HepG2 (cell line): ENCODE data around the gene SLC5A6. TPM values are rescaled to one million over a fixed set of nuclear protein-coding genes. Genes with fewer than 3 reads are reported as not detected.
A peak's percentile ranks its signal among the peaks of the same experiment; 100 is the strongest.

Source experiments
- ATAC-seq: fragments of 200-7000 bp; cut with Tn5 transposase; 3 replicates; pipeline ENCODE4 v1.9.1; 2020; ENCODE audit warnings: mild to moderate bottlenecking, moderate library complexity
- BruUV-seq: library from RNA; stranded (reverse); fragments of 400-500 nt; replicated peaks from 2 replicates; lab custom pipeline; 2021; lab: Mats Ljungman, UMichigan
- CTCF ChIA-PET: fragments of 300-600 bp; formaldehyde crosslinking; extraction: SDS; loops from one replicate; lab custom pipeline; 2021; ENCODE audit warnings: low total read pairs, inconsistent platforms, low intra/inter-chr PET ratio; lab: Yijun Ruan, JAX
- POLR2A ChIA-PET: fragments of 350-600 bp; sonication (Branson Sonifier 250); formaldehyde crosslinking; loops from one replicate; lab custom pipeline; 2020; ENCODE audit warnings: antibody characterized with exemption, inconsistent platforms; lab: Yijun Ruan, JAX
- DNase-seq: peaks from one replicate; pipeline ENCODE4 v3.0.0-alpha.2; 2015; ENCODE audit warnings: low spot score
- FAIRE-seq: peaks from 3 replicates; lab custom pipeline; 2011; peaks lifted over from hg19 to GRCh38; lab: Jason Lieb, UNC
- H2AFZ ChIP-seq: one replicate; pipeline ENCODE4 v1.6.1; 2011; ENCODE audit warnings: low read length, inconsistent platforms
- H3K27ac ChIP-seq: fragments of 300-600 bp; 3 replicates; pipeline ENCODE4 v1.8.0; 2011; ENCODE audit warnings: mixed run types, mild to moderate bottlenecking, mixed read lengths, low read length, inconsistent platforms; ENCODE audit not compliant: insufficient read depth; ENCODE audit errors: extremely low read length
- H3K27me3 ChIP-seq, 2 experiments: fragments of 200-600 bp in 1 of 2; 2 replicates in 1 of 2; 3 replicates in 1 of 2; pipeline versions ENCODE4 v1.6.0 to v1.8.0; 2011; ENCODE audit warnings: low read length in 2 of 2, mild to moderate bottlenecking in 2 of 2, moderate library complexity in 2 of 2, inconsistent platforms in 1 of 2; ENCODE audit not compliant: insufficient read depth in 2 of 2, control insufficient read depth in 1 of 2
- H3K36me3 ChIP-seq, 2 experiments: fragments of 200-600 bp in 1 of 2; replicated peaks in 1 of 2; 2 replicates in 1 of 2; 3 replicates in 1 of 2; pipeline versions ENCODE4 v1.5.1 to v1.8.0; 2011; ENCODE audit warnings: low read length in 2 of 2, inconsistent platforms in 1 of 2; ENCODE audit not compliant: insufficient read depth in 2 of 2, control insufficient read depth in 1 of 2
- H3K4me1 ChIP-seq: 2 replicates; pipeline ENCODE4 v1.5.1; 2012; ENCODE audit warnings: low read length, inconsistent platforms; ENCODE audit not compliant: insufficient read depth
- H3K4me2 ChIP-seq: 2 replicates; pipeline ENCODE4 v1.6.0; 2011; ENCODE audit warnings: low read depth, low read length, inconsistent platforms
- H3K4me3 ChIP-seq, 3 experiments: fragments of 200-600 bp in 1 of 3; sonication (generic), shearing (Covaris generic) in 1 of 3; replicated peaks in 1 of 3; 2 replicates each; pipeline ENCODE4 v1.5.1; 2011 to 2016; ENCODE audit warnings: low read length in 3 of 3, inconsistent platforms in 2 of 3, low read depth in 2 of 3, mild to moderate bottlenecking in 2 of 3, control low read depth in 1 of 3, mixed read lengths in 1 of 3; ENCODE audit not compliant: insufficient read depth in 1 of 3
- H3K79me2 ChIP-seq: one replicate; pipeline ENCODE4 v1.6.1; 2011; ENCODE audit warnings: low read length, inconsistent platforms; ENCODE audit not compliant: insufficient read depth
- H3K9ac ChIP-seq: 2 replicates; pipeline ENCODE4 v1.6.0; 2011; ENCODE audit warnings: mild to moderate bottlenecking, low read depth, low read length, inconsistent platforms; ENCODE audit not compliant: insufficient read depth
- H3K9me3 ChIP-seq: 2 replicates; pipeline ENCODE4 v1.5.1; 2012; ENCODE audit warnings: mild to moderate bottlenecking, low read length
- H4K20me1 ChIP-seq: 2 replicates; pipeline ENCODE4 v1.6.0; 2011; ENCODE audit warnings: inconsistent platforms, mild to moderate bottlenecking, low read length, moderate library complexity; ENCODE audit not compliant: insufficient read depth
- ARNT2 ChIP-seq: sonication (generic); formaldehyde crosslinking; IDR thresholded peaks from 2 replicates; pipeline ENCODE4 v1.8.0; 2022; ENCODE audit warnings: mild to moderate bottlenecking, low read depth, missing genetic modification reagents, moderate library complexity
- DBP ChIP-seq: sonication (generic); formaldehyde crosslinking; IDR thresholded peaks from 2 replicates; pipeline ENCODE4 v1.4.0; 2020; ENCODE audit warnings: missing genetic modification reagents; ENCODE audit errors: not compliant biosample characterization
- FUBP1 ChIP-seq: sonication (generic); formaldehyde crosslinking; IDR thresholded peaks from 2 replicates; pipeline ENCODE4 v1.5.1; 2020; ENCODE audit warnings: missing genetic modification reagents, mild to moderate bottlenecking, borderline replicate concordance
- MBNL3 ChIP-seq: fragments of 250-450 bp; sonication (Bioruptor Pico); conservative IDR thresholded peaks from 2 replicates; pipeline ENCODE4 v1.8.0; 2022; ENCODE audit warnings: mild to moderate bottlenecking, inconsistent platforms
- MED13 ChIP-seq: sonication (generic); formaldehyde crosslinking; IDR thresholded peaks from 2 replicates; pipeline ENCODE4 v1.5.0; 2020; ENCODE audit warnings: missing genetic modification reagents
- REPIN1 ChIP-seq: sonication (generic); formaldehyde crosslinking; IDR thresholded peaks from 2 replicates; pipeline ENCODE4 v1.8.0; 2022; ENCODE audit warnings: missing genetic modification reagents, low read depth, mild to moderate bottlenecking, borderline replicate concordance
- YEATS4 ChIP-seq: sonication (generic); formaldehyde crosslinking; IDR thresholded peaks from 2 replicates; pipeline ENCODE4 v1.4.0; 2020; ENCODE audit warnings: missing genetic modification reagents, borderline replicate concordance
- ZFP1 ChIP-seq: IDR thresholded peaks from 2 replicates; pipeline ENCODE4 v1.6.1; 2016
- ZNF232 ChIP-seq: sonication (generic); formaldehyde crosslinking; IDR thresholded peaks from 2 replicates; pipeline ENCODE4 v1.4.0; 2020; ENCODE audit warnings: missing genetic modification reagents, borderline replicate concordance
- ZNF337 ChIP-seq: sonication (generic); formaldehyde crosslinking; IDR thresholded peaks from 2 replicates; pipeline ENCODE4 v1.5.1; 2020; ENCODE audit warnings: missing genetic modification reagents, low read depth, mild to moderate bottlenecking, borderline replicate concordance
- ZNF383 ChIP-seq: sonication (generic); formaldehyde crosslinking; IDR thresholded peaks from 2 replicates; pipeline ENCODE4 v1.4.0; 2020; ENCODE audit warnings: missing genetic modification reagents, mild to moderate bottlenecking, borderline replicate concordance
- ZSCAN12 ChIP-seq: sonication (generic); formaldehyde crosslinking; IDR thresholded peaks from 2 replicates; pipeline ENCODE4 v1.9.0; 2021; ENCODE audit warnings: mild to moderate bottlenecking, missing genetic modification reagents
- WGBS: methylation state at CpG from one replicate; pipeline ENCODE4 v1.1.6; 2017; ENCODE audit warnings: low lambda C conversion rate; 5-methylcytosine and 5-hydroxymethylcytosine counted together
- in situ Hi-C: cut with HindIII; loops from 2 replicates; pipeline ENCODE4 v1.10.0; 2017; ENCODE audit warnings: low pct_unique_long_range_greater_than_20kb; ENCODE audit not compliant: extremely low pct_ligation_motif_present
- intact Hi-C: fragments of 100-400 bp; cut with micrococcal nuclease; formaldehyde crosslinking; loops from one replicate; pipeline ENCODE4 v1.10.0; 2022; ENCODE audit not compliant: unreplicated experiment
- polyA plus RNA-seq, 8 experiments: library from polyadenylated mRNA; depleted of rRNA in 3 of 8; stranded (reverse) in 7 of 8; unstranded in 1 of 8; fragments of >200 nt; fragmentation: Illumina TruSeq in 4 of 8; extraction: Trizol in 4 of 8; gene quantifications; 2 replicates each; pipeline versions ENCODE4 v1.2.1 to v1.2.3, GENCODE V29; 2011 to 2016; ENCODE audit warnings: low read depth in 4 of 8, missing spikeins in 1 of 8, mixed read lengths in 1 of 8; ENCODE audit not compliant: insufficient read depth in 1 of 8
- total RNA-seq, 5 experiments: library from RNA; depleted of rRNA; stranded (reverse); fragments of >200 nt; fragmentation: Illumina TruSeq; extraction: Trizol; gene quantifications; 2 replicates each; pipeline ENCODE4 v1.2.3, GENCODE V29; 2016; ENCODE audit warnings: low read depth in 1 of 5

SLC5A6 gene
- total and polyA plus RNA-seq, 2 of the 13 experiments (the other 11 are each of a cell fraction or from before 2014, with no cell fraction given): 135 to 417 TPM

- no TSS peak for BruUV-seq
- Histone ChIP-seq H3K27me3 (no peaks in the 10 kb centered on the region), H3K27ac (peak overlapping the region; percentile 63), H3K4me2 (no peak overlapping the region), H2AFZ (no peak overlapping the region), H4K20me1 (no peaks in the 10 kb centered on the region), H3K36me3 (no peaks in the 10 kb centered on the region), H3K9ac (no peak overlapping the region), H3K79me2 (no peaks in the 10 kb centered on the region), H3K4me3 (no peak overlapping the region), H3K4me1 (peaks cover 64% of the 10 kb centered on the region), H3K9me3 (no peaks in the 10 kb centered on the region)
- DNase-seq (no peak), FAIRE-seq (no peak), ATAC-seq (no peak)
- WGBS: 82% methylated on average over 6 of the region's 6 CpGs
- no peak for TF ChIP-seq ZNF337 (CRISPR knock-in tag)
- 0 out of 2 replicates have a peak, but pooled peaks have one; percentile 5 for TF ChIP-seq ARNT2 (CRISPR knock-in tag)
- in situ Hi-C loops: loop anchor here (5.0 kb wide), 1 partner anchor 34 kb away; no protein-coding TSS in a partner anchor
- ChIA-PET POLR2A (interaction anchor here (1.3 to 2.5 kb wide), 5 partner anchors 9 to 91 kb away, joined by 4 to 7 read pairs (median 6); partner anchors contain the start of genes ATRAID and PREB), CTCF (no interaction called here)
- intact Hi-C loops: no loop called here
Measured at GRCh38 chr2:27186613-27187345, 25.3 kb downstream of the SLC5A6 start.

- Histone ChIP-seq H2AFZ (no peak overlapping the region), H3K27me3 (no peaks in the 10 kb centered on the region), H3K27ac (peak overlapping the region; percentile 63), H3K4me2 (no peak overlapping the region), H3K36me3 (no peaks in the 10 kb centered on the region), H3K9ac (peak overlapping the region; percentile 46), H3K9me3 (no peaks in the 10 kb centered on the region), H4K20me1 (no peaks in the 10 kb centered on the region), H3K4me1 (peaks cover 66% of the 10 kb centered on the region), H3K4me3 (no peak overlapping the region), H3K79me2 (no peaks in the 10 kb centered on the region)
- no TSS peak for BruUV-seq
- intact Hi-C loops: no loop called here
- WGBS: 46% methylated on average over 6 of the region's 6 CpGs
- in situ Hi-C loops: loop anchor here (5.0 kb wide), 1 partner anchor 33 kb away; no protein-coding TSS in a partner anchor
- ChIA-PET CTCF (no interaction called here), POLR2A (interaction anchor here (1.0 to 2.5 kb wide), 5 partner anchors 8 to 158 kb away, joined by 3 to 7 read pairs (median 6); partner anchors contain the start of genes ATRAID and PREB)
- DNase-seq (peak; percentile 86), ATAC-seq (peak; percentile 89), FAIRE-seq (peak; percentile 84)
- no peak for TF ChIP-seq YEATS4 (CRISPR knock-in tag)
- no peak for TF ChIP-seq ZFP1 (CRISPR knock-in tag)
- TF ChIP-seq REPIN1 (CRISPR knock-in tag): no peak
- TF ChIP-seq ZNF232: no peak
- TF ChIP-seq FUBP1 (CRISPR knock-in tag): no peak
- TF ChIP-seq MED13: no peak
- TF ChIP-seq ZNF383 (CRISPR knock-in tag): no peak
- no peak for TF ChIP-seq ZSCAN12 (CRISPR knock-in tag)
- no peak for TF ChIP-seq DBP (CRISPR knock-in tag)
- TF ChIP-seq MBNL3 (CRISPR knock-in tag): no peak
Measured at GRCh38 chr2:27185331-27186026, 26.6 kb downstream of the SLC5A6 start.
